HUES48 (cell line): Measurements from ENCODE around the gene CPM.

Experiments
- H3K27ac ChIP-seq: one replicate; pipeline ENCODE4 v1.7.0; 2013; ENCODE audit warnings: low read depth, low read length, inconsistent platforms
- H3K27me3 ChIP-seq: 2 replicates; pipeline ENCODE4 v1.6.1; 2013; ENCODE audit warnings: mild to moderate bottlenecking, low read length; ENCODE audit not compliant: control insufficient read depth, insufficient read depth
- H3K36me3 ChIP-seq: 2 replicates; pipeline ENCODE4 v1.6.1; 2013; ENCODE audit warnings: low read length; ENCODE audit not compliant: control insufficient read depth, insufficient read depth
- H3K4me1 ChIP-seq: 2 replicates; pipeline ENCODE4 v1.6.1; 2013; ENCODE audit warnings: mild to moderate bottlenecking, low read length; ENCODE audit not compliant: control insufficient read depth, insufficient read depth
- H3K4me3 ChIP-seq: 2 replicates; pipeline ENCODE4 v1.5.1; 2013; ENCODE audit warnings: mild to moderate bottlenecking, low read depth, low read length
- H3K9ac ChIP-seq: 2 replicates; pipeline ENCODE4 v1.6.1; 2013; ENCODE audit warnings: mild to moderate bottlenecking, low read depth, low read length, moderate library complexity
- H3K9me3 ChIP-seq: 2 replicates; pipeline ENCODE4 v1.6.1; 2013; ENCODE audit warnings: low read length; ENCODE audit not compliant: control insufficient read depth, insufficient read depth

Gene CPM

DNA sequence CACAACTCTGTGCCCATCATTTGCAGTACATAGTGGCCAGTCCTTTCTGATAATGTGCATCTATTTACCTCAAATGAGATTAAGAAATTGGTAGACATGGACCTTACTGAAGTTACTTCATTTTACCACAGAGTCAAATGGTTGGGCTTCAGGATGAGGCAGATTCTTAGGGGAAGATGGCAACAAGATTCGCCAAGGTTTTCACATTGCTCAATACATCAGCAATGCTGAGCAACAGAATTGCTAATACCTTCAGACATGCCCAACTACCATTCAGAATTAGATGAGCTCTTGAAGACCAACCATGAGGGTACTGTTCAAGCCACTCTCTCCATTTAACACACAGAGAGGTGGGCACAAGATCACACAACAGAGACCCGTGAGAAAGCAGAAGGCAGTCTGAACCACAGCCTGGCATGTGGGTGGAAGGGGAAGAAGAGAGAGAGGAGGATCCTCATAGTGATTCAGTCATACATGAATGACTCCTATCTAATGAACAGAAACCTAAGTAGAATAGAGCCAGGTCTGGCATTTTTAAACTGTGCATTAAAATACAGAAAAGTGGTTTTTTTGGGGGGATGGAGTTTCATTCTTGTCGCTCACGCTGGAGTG, 28.5 kb downstream of the CPM start:
- H3K4me1 ChIP-seq, result peaks cover 8% of the 10 kb centered on the region; the same call in 1 of the 2 replicates
- no peak overlapping the region for H3K9ac ChIP-seq
- no peaks in the 10 kb centered on the region for H3K27me3 ChIP-seq
- H3K27ac ChIP-seq, result no peak overlapping the region
- H3K4me3 ChIP-seq, result no peak overlapping the region
- no peaks in the 10 kb centered on the region for H3K9me3 ChIP-seq
- H3K36me3 ChIP-seq, result no peaks in the 10 kb centered on the region

DNA sequence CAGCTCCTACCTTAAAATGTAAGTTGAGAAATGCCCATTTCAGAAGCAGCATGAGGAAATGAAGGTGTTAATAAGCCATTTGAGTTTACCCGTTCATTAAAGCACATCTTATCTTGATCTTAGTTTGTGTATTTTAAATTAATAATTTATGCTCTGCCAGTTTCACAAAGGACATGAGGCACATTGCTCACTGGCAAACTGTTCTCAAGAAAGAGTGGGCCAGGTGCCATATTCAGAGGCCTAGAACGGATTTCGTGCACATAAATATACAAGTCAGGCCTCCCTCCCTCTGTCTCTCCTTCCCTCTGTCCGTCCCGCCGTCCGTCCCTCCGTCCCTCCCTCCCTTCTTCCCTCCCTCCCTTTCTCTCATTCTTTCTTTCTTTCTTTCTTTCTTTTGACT, 29.5 kb downstream of the CPM start:
- Histone ChIP-seq H3K27me3 (no peaks in the 10 kb centered on the region), H3K27ac (no peak overlapping the region), H3K4me3 (no peak overlapping the region), H3K9me3 (no peaks in the 10 kb centered on the region), H3K9ac (no peak overlapping the region), H3K36me3 (no peaks in the 10 kb centered on the region), H3K4me1 (peaks cover 8% of the 10 kb centered on the region; the same call in 1 of the 2 replicates)

DNA sequence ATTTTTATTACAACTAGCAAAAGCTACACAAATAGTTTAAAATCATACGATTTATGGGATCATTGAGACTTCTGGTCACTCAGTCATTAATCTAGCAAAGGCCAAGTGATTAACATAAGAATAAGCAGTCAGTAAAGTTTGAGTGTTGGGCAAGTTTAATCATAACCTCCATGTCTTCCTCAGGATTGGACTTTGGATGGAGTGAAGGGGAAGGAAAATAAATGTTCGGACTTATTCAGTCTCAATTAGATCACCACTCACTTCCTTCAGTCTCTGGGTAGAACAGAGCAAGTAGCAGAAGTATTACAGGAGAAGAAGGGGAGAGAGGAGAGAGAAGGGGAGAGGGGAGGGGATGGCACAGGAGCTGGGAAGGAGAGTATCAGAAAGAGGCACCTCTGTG, 31.4 kb downstream of the CPM start:
- H3K36me3 ChIP-seq, result no peaks in the 10 kb centered on the region
- no peak overlapping the region for H3K4me3 ChIP-seq
- H3K27me3 ChIP-seq, result no peaks in the 10 kb centered on the region
- no peak overlapping the region for H3K9ac ChIP-seq
- H3K27ac ChIP-seq, result no peak overlapping the region
- H3K4me1 ChIP-seq, result peaks cover 8% of the 10 kb centered on the region; the same call in 1 of the 2 replicates
- no peaks in the 10 kb centered on the region for H3K9me3 ChIP-seq

DNA sequence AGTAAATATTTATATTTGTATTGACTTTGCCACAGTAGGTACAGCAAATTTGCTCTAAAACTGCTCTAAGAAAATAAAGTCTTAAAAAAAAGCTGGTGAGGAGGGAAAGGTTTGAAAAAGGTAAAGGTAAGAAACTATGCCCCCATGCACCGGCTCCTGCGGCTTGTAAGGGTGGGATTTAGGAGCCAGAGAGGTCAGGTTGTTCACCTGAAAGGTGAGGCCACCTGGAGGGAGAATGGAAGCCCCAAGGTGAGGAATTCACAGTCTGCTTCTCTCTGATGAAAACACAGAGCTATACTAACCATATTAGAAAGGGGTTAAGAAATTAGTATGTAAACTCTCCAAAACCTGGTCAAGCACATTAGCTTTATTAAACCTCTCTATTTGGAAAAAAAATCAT, 31.8 kb downstream of the CPM start:
- no peak overlapping the region for H3K9ac ChIP-seq
- H3K27me3 ChIP-seq, result no peaks in the 10 kb centered on the region
- no peak overlapping the region for H3K27ac ChIP-seq
- no peaks in the 10 kb centered on the region for H3K36me3 ChIP-seq
- no peaks in the 10 kb centered on the region for H3K9me3 ChIP-seq
- H3K4me3 ChIP-seq, result no peak overlapping the region
- peaks cover 8% of the 10 kb centered on the region; the same call in 1 of the 2 replicates for H3K4me1 ChIP-seq

DNA sequence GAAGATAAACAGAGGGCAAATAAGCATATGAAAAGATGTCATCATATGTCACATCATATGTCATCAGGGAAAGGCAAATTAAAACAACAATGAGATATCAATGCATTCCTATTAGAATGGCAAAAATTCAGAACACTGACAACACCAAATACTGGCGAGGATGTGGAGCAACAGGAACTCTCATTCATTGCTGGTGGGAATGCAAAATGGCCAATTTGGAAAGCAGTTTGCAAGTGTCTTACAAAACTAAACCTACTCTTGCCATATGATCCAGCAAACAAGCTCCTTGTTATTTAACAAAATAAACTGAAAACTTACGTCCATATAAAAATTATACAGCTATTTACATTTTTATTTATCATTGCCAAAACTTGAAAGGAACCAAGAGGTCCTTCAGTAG, 32.7 kb downstream of the CPM start:
- Histone ChIP-seq H3K4me3 (no peak overlapping the region), H3K9ac (no peak overlapping the region), H3K4me1 (peaks cover 8% of the 10 kb centered on the region; the same call in 1 of the 2 replicates), H3K9me3 (no peaks in the 10 kb centered on the region), H3K36me3 (no peaks in the 10 kb centered on the region), H3K27ac (no peak overlapping the region), H3K27me3 (no peaks in the 10 kb centered on the region)

DNA sequence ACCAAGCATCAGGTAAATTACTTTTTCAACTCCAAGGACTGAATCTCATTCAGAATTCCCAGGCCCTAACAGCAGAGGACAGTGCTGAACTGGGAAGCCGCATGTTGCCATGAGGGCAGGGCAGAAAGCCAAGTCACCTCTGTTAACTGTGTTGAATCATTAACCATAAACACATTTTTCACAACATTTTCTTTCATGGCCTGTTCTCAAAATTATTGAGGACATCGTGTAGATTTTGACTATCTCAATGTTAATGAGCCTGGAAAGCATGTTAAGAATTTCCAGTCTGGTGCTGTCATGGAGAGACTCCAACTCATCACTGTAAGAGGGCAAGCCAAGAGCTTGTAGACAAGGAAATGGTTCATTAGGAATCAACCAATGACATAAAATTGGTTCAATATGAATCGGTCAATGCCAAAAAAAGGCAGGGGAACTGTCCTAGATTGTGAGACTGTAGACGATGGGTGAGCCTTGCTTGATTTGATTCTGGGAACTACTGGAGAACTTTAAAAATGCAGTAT, 33.7 kb downstream of the CPM start:
- peaks cover 8% of the 10 kb centered on the region; the same call in 1 of the 2 replicates for H3K4me1 ChIP-seq
- no peak overlapping the region for H3K9ac ChIP-seq
- H3K27ac ChIP-seq, result no peak overlapping the region
- no peaks in the 10 kb centered on the region for H3K27me3 ChIP-seq
- no peaks in the 10 kb centered on the region for H3K36me3 ChIP-seq
- no peak overlapping the region for H3K4me3 ChIP-seq
- no peaks in the 10 kb centered on the region for H3K9me3 ChIP-seq

DNA sequence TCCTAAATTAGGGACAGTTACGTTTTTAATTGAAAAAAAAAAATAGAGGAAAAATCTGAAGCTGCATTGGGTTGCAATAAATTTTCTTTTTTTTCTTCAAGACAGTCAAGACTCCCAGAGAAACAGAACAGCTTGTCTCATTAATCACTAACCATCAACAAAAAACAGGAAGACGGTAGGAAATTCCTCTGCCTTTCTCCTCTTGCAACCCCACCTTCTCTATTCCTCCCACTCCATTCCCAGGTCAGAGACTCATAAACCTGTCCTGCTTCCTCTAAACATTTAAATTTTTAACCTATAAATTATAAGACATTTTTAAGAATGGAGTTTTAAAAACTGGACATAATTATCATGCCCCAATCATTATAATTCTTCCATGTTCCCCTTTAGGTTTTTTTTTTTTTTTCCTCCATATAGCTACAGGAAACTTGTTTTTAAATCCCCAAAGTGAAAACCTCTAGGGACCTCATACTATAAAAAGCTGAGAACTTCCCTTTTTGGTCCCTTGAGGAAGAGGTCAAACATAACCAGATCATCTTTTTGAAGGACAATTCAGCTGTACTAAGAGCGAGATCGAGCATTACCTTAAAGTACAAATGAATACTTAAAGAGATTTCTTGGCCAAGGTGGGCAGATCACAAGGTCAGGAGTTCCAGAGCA, 36.0 kb downstream of the CPM start:
- Histone ChIP-seq H3K9me3 (no peaks in the 10 kb centered on the region), H3K27me3 (no peaks in the 10 kb centered on the region), H3K4me1 (peaks cover 8% of the 10 kb centered on the region; the same call in 1 of the 2 replicates), H3K9ac (no peak overlapping the region), H3K27ac (no peak overlapping the region), H3K4me3 (no peak overlapping the region), H3K36me3 (no peaks in the 10 kb centered on the region)

DNA sequence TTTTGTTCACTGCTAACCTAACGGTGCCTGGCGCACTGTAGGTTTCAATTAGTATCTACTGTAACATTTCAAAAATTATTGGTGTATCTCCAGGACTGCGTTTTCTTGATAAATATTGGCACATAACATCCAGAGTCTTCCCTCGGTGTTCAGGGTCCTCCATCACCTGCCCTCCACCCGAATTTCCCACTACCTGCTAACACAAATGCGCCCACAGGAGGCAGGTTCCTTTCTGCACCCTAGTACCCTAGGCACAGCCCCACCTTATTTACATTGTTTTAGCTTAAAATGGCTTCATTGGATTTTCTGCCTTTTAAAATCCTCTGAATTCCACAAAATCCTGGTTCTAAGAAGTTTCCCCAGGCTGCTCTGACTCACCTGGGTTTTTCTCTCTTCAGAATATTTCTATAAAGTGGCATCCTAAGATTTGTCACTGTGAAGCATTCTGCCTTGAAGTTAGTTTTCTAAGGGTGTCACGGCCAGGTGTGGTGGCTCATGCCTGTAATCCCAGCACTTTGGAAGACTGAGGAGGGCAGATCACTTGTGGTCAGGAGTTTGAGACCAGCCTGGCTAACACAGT, 38.6 kb downstream of the CPM start:
- H3K9me3 ChIP-seq, result no peaks in the 10 kb centered on the region
- no peak overlapping the region for H3K27ac ChIP-seq
- H3K27me3 ChIP-seq, result no peaks in the 10 kb centered on the region
- no peak overlapping the region for H3K4me3 ChIP-seq
- H3K9ac ChIP-seq, result no peak overlapping the region
- H3K4me1 ChIP-seq, result no peaks in the 10 kb centered on the region
- no peaks in the 10 kb centered on the region for H3K36me3 ChIP-seq

DNA sequence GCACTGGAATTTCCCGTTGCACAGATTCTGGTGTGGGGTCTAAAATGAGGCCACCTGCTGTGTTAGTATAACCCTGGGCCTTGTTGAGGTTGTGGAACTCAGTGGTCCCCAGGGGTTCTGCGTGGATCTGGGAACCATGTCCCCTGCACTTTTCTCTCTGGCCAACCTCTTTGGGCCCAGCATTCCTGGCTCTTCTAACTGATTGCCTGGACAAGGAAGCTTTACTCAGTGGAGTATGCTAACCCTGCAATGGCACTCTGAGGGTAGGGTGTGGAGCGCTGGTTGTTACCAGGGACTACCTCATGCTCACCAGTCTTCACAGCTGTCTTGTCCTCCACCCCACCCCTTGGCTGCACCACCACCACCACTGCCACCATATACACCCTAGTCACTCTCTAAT, 39.2 kb downstream of the CPM start:
- no peaks in the 10 kb centered on the region for H3K4me1 ChIP-seq
- H3K27me3 ChIP-seq, result no peaks in the 10 kb centered on the region
- no peaks in the 10 kb centered on the region for H3K36me3 ChIP-seq
- H3K9me3 ChIP-seq, result no peaks in the 10 kb centered on the region
- H3K9ac ChIP-seq, result no peak overlapping the region
- no peak overlapping the region for H3K4me3 ChIP-seq
- no peak overlapping the region for H3K27ac ChIP-seq

DNA sequence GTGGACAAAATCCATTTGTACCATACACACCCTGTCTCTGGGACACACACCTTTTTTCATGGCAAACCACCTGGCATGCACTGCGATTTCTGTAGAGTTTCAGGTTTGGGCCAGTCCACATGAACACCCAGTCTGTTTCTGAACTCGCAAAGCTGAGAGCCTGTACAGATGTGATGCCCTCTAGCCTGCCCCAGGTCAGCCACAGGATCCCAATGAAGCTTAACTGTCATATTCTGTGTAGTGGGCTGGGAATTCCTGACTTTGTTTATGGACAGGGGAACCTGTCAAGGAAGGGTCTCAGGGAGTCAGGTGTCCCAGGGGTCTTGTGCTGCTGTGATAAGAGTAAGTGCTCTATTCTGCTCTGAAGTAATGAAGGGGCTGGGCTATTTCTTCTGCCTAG, 39.8 kb downstream of the CPM start:
- Histone ChIP-seq H3K36me3 (no peaks in the 10 kb centered on the region), H3K27ac (no peak overlapping the region)

DNA sequence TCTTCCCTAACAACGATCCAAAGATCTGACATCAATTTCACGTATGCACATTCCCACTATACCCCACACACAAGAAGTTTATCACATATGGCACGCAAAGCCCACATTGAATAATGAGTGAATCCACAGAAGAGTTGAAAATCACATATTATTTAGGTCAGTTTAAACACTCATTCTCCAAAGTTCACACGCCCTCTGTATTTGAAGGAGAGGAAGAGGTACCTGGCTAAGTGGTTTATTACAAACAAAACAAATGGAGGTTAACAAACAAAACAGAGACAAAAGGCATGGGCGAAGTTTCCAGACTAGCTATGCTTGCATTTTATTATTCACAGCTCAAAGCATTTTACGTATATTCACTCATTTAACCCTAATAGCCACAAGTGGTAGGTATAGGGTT, 41.8 kb downstream of the CPM start:
- Histone ChIP-seq H3K27ac (no peak overlapping the region), H3K9ac (no peak overlapping the region), H3K36me3 (no peaks in the 10 kb centered on the region), H3K4me3 (no peak overlapping the region), H3K9me3 (no peaks in the 10 kb centered on the region), H3K4me1 (no peaks in the 10 kb centered on the region), H3K27me3 (no peaks in the 10 kb centered on the region)

More for the DNA sequence above, 39.8 kb downstream of the CPM start:
- H3K4me3 ChIP-seq, result no peak overlapping the region
- no peaks in the 10 kb centered on the region for H3K4me1 ChIP-seq
- H3K27me3 ChIP-seq, result no peaks in the 10 kb centered on the region
- no peak overlapping the region for H3K9ac ChIP-seq
- no peaks in the 10 kb centered on the region for H3K9me3 ChIP-seq
